NCI-H345 (cell line): ENCODE results near the gene ZNF672.
A peak's percentile ranks its signal among the peaks of the same experiment; 100 is the strongest.
"Not testable (repeated sequence)": the region's sequence is repeated elsewhere in the genome, so short reads cannot be mapped to it uniquely, and the experiment has no call there.

Source experiments
- DNase-seq: peaks from one replicate; lab custom pipeline; 2025; lab: John Stamatoyannopoulos, UW

The ZNF672 gene

GRCh38 chr1:248837781-248838356 is at the start of gene ZNF672:
TSS of gene ZNF672 (plus strand) at chr1:248838224. CDS start at chr1:248847275, 9,051 bp downstream.
- peak; percentile 99 for DNase-seq

- DNase-seq, result no peak
Measured at GRCh38 chr1:248788327-248788726, 49.7 kb upstream of the ZNF672 start.

GRCh38 chr1:248789337-248789736 is 48.7 kb upstream of the ZNF672 start:
- DNase-seq, result not testable (repeated sequence)

GRCh38 chr1:248790456-248790855 is 47.6 kb upstream of the ZNF672 start:
- no peak for DNase-seq

- no peak for DNase-seq
Measured at GRCh38 chr1:248791010-248791409, 47.0 kb upstream of the ZNF672 start.

GRCh38 chr1:248792342-248792741 is 45.7 kb upstream of the ZNF672 start:
- no peak for DNase-seq

GRCh38 chr1:248793592-248793991 is 44.4 kb upstream of the ZNF672 start:
- peak; percentile 1 for DNase-seq

GRCh38 chr1:248794663-248795062 is 43.4 kb upstream of the ZNF672 start:
- not testable (repeated sequence) for DNase-seq

- DNase-seq, result no peak
Measured at GRCh38 chr1:248798791-248799190, 39.2 kb upstream of the ZNF672 start.

- DNase-seq, result no peak
Measured at GRCh38 chr1:248800459-248800858, 37.6 kb upstream of the ZNF672 start.

GRCh38 chr1:248802454-248802853 is 35.6 kb upstream of the ZNF672 start:
- DNase-seq, result no peak

- not testable (repeated sequence) for DNase-seq
Measured at GRCh38 chr1:248803501-248803900, 34.5 kb upstream of the ZNF672 start.

GRCh38 chr1:248804771-248805681 is 33.0 kb upstream of the ZNF672 start:
- no peak for DNase-seq

- DNase-seq, result no peak
Measured at GRCh38 chr1:248805876-248806275, 32.1 kb upstream of the ZNF672 start.

- DNase-seq, result peak; percentile 28
Measured at GRCh38 chr1:248807067-248807737, 30.8 kb upstream of the ZNF672 start.

- no peak for DNase-seq
Measured at GRCh38 chr1:248808876-248809275, 29.1 kb upstream of the ZNF672 start.

GRCh38 chr1:248810000-248810726 is 27.9 kb upstream of the ZNF672 start:
- no peak for DNase-seq

GRCh38 chr1:248810727-248811513 is 27.1 kb upstream of the ZNF672 start:
- no peak for DNase-seq

GRCh38 chr1:248811514-248812490 is 26.2 kb upstream of the ZNF672 start:
- no peak for DNase-seq
